NCI-H345 treated with DMSO at 0.1 percent for 48 hours (cell line): ENCODE data around the gene CNGA4.
"Not testable (repeated sequence)": the region's sequence is repeated elsewhere in the genome, so short reads cannot be mapped to it uniquely, and the experiment has no call there.

Experiments
- DNase-seq: peaks from one replicate; lab custom pipeline; 2025; ENCODE audit not compliant: unreplicated experiment; lab: John Stamatoyannopoulos, UW

Gene CNGA4

GRCh38 chr11:6258571-6259081, 19.7 kb downstream of the CNGA4 start:
- DNase-seq = no peak

- no peak for DNase-seq
Observed at GRCh38 chr11:6260207-6260726, 21.4 kb downstream of the CNGA4 start.

GRCh38 chr11:6263662-6264061, 24.8 kb downstream of the CNGA4 start:
- no peak for DNase-seq

- DNase-seq = no peak
Observed at GRCh38 chr11:6268820-6269219, 29.9 kb downstream of the CNGA4 start.

- DNase-seq = no peak
Observed at GRCh38 chr11:6269994-6270393, 31.1 kb downstream of the CNGA4 start.

GRCh38 chr11:6270584-6271246, 31.8 kb downstream of the CNGA4 start:
- no peak for DNase-seq

GRCh38 chr11:6271598-6271997, 32.7 kb downstream of the CNGA4 start:
- DNase-seq = no peak

GRCh38 chr11:6273188-6273587, 34.3 kb downstream of the CNGA4 start:
- DNase-seq = no peak

GRCh38 chr11:6280809-6281208, 41.9 kb downstream of the CNGA4 start:
- DNase-seq = not testable (repeated sequence)

- DNase-seq = no peak
Observed at GRCh38 chr11:6283453-6284023, 44.6 kb downstream of the CNGA4 start.

GRCh38 chr11:6284250-6284649, 45.4 kb downstream of the CNGA4 start:
- DNase-seq = no peak

- DNase-seq = no peak
Observed at GRCh38 chr11:6285019-6285418, 46.1 kb downstream of the CNGA4 start.
